Stimulated activated CD4-positive, alpha-beta T cell treated with anti-CD3 and anti-CD28 coated beads, TNF-alpha, amount 100 ng/mL, for 1 hour (primary cell): Measurements from ENCODE around the gene NOL11.
"Not testable (repeated sequence)": the region's sequence is repeated elsewhere in the genome, so short reads cannot be mapped to it uniquely, and the experiment has no call there.

Experiments used
- DNase-seq, 3 donors: peaks; one replicate each; pipeline ENCODE4 v3.0.0-alpha.2; 2020; ENCODE audit warnings: low read depth in 3 of 3, low spot score in 1 of 3

The NOL11 gene

GRCh38 chr17:67717624-67718324 is at the start of gene NOL11:
NOL11 (plus strand) TSS chr17:67717936; CDS start chr17:67717948, 12 bp downstream.
- peak; percentile 97 to 99 (median 98) for DNase-seq

GRCh38 chr17:67671493-67671892 is 46.2 kb upstream of the NOL11 start:
- no peak for DNase-seq

- no peak for DNase-seq
Measured at GRCh38 chr17:67672592-67673335, 45.0 kb upstream of the NOL11 start.

GRCh38 chr17:67675481-67675880 is 42.3 kb upstream of the NOL11 start:
- DNase-seq = no peak

GRCh38 chr17:67676305-67676704 is 41.4 kb upstream of the NOL11 start:
- no peak for DNase-seq

- no peak for DNase-seq
Measured at GRCh38 chr17:67678414-67678813, 39.3 kb upstream of the NOL11 start.

GRCh38 chr17:67679225-67679624 is 38.5 kb upstream of the NOL11 start:
- DNase-seq = no peak

GRCh38 chr17:67679721-67680120 is 38.0 kb upstream of the NOL11 start:
- DNase-seq = no peak

GRCh38 chr17:67680445-67681224 is 37.1 kb upstream of the NOL11 start:
- DNase-seq = no peak

GRCh38 chr17:67682196-67682595 is 35.5 kb upstream of the NOL11 start:
- DNase-seq = no peak

GRCh38 chr17:67685351-67685750 is 32.4 kb upstream of the NOL11 start:
- no peak for DNase-seq

- DNase-seq = no peak
Measured at GRCh38 chr17:67686241-67686640, 31.5 kb upstream of the NOL11 start.

- no peak for DNase-seq
Measured at GRCh38 chr17:67687511-67687910, 30.2 kb upstream of the NOL11 start.

- peak in 2 of 3 donors; percentile 15 to 16 for DNase-seq
Measured at GRCh38 chr17:67689534-67690177, 28.1 kb upstream of the NOL11 start.

- no peak for DNase-seq
Measured at GRCh38 chr17:67693811-67694210, 23.9 kb upstream of the NOL11 start.

- DNase-seq = no peak
Measured at GRCh38 chr17:67696347-67696746, 21.4 kb upstream of the NOL11 start.

- DNase-seq = no peak
Measured at GRCh38 chr17:67696853-67697498, 20.8 kb upstream of the NOL11 start.

GRCh38 chr17:67700037-67700724 is 17.6 kb upstream of the NOL11 start:
- DNase-seq = no peak

- no peak for DNase-seq
Measured at GRCh38 chr17:67700725-67701119, 17.0 kb upstream of the NOL11 start.

GRCh38 chr17:67702861-67703260 is 14.9 kb upstream of the NOL11 start:
- not testable (repeated sequence) for DNase-seq
